GM23248 (cell line): ENCODE measurements around the gene GCNA. TPM values are rescaled to one million over a fixed set of nuclear protein-coding genes. Genes with fewer than 3 reads are reported as not detected.
"Not testable (repeated sequence)": the region's sequence is repeated elsewhere in the genome, so short reads cannot be mapped to it uniquely, and the experiment has no call there.

Experiments
- DNase-seq: peaks from one replicate; pipeline ENCODE4 v3.0.0-alpha.2; 2015
- H2AFZ ChIP-seq: fragments of 200-600 bp; sonication (generic); 2 replicates; pipeline ENCODE4 v1.6.1; 2016; ENCODE audit warnings: antibody characterized with exemption
- H3F3A ChIP-seq: fragments of 200-600 bp; sonication (generic); 2 replicates; pipeline ENCODE4 v1.6.1; 2016; ENCODE audit warnings: mild to moderate bottlenecking, antibody characterized with exemption, mixed run types; ENCODE audit not compliant: insufficient read depth
- H3K27ac ChIP-seq: fragments of 200-600 bp; sonication (generic); 2 replicates; pipeline ENCODE4 v1.5.1; 2016; ENCODE audit warnings: mild to moderate bottlenecking
- H3K27me3 ChIP-seq: fragments of 200-600 bp; sonication (generic); replicated peaks from 2 replicates; pipeline ENCODE4 v1.6.1; 2016; ENCODE audit warnings: mild to moderate bottlenecking; ENCODE audit not compliant: insufficient read depth
- H3K36me3 ChIP-seq: fragments of 200-600 bp; sonication (generic); 2 replicates; pipeline ENCODE4 v1.6.1; 2016; ENCODE audit warnings: low read depth, mild to moderate bottlenecking
- H3K4me1 ChIP-seq: fragments of 200-600 bp; sonication (generic); 2 replicates; pipeline ENCODE4 v1.6.1; 2016; ENCODE audit warnings: mild to moderate bottlenecking; ENCODE audit not compliant: insufficient read depth
- H3K4me2 ChIP-seq: fragments of 200-600 bp; sonication (generic); one replicate; pipeline ENCODE4 v1.6.1; 2016; ENCODE audit warnings: mild to moderate bottlenecking; ENCODE audit not compliant: unreplicated experiment
- H3K4me3 ChIP-seq: fragments of 200-600 bp; sonication (generic); 2 replicates; pipeline ENCODE4 v1.5.1; 2016; ENCODE audit warnings: mild to moderate bottlenecking
- H3K79me2 ChIP-seq: fragments of 200-600 bp; sonication (generic); 2 replicates; pipeline ENCODE4 v1.6.1; 2016; ENCODE audit warnings: mild to moderate bottlenecking; ENCODE audit not compliant: insufficient read depth
- H3K9ac ChIP-seq: fragments of 200-600 bp; sonication (generic); 2 replicates; pipeline ENCODE4 v1.6.1; 2016; ENCODE audit warnings: mild to moderate bottlenecking
- H3K9me2 ChIP-seq: fragments of 200-600 bp; sonication (generic); 2 replicates; pipeline ENCODE4 v1.6.1; 2016; ENCODE audit warnings: mixed run types, mild to moderate bottlenecking, moderate library complexity; ENCODE audit not compliant: insufficient read depth
- H3K9me3 ChIP-seq: fragments of 200-600 bp; sonication (generic); one replicate; pipeline ENCODE4 v1.6.1; 2017; ENCODE audit warnings: low read depth
- H4K20me1 ChIP-seq: fragments of 200-600 bp; sonication (generic); 2 replicates; pipeline ENCODE4 v1.6.0; 2016; ENCODE audit not compliant: insufficient read depth
- EZH2 ChIP-seq: fragments of 200-600 bp; sonication (generic); IDR thresholded peaks from 2 replicates; pipeline ENCODE4 v1.6.1; 2018; ENCODE audit warnings: antibody characterized with exemption, mild to moderate bottlenecking; ENCODE audit not compliant: insufficient read depth, poor library complexity, severe bottlenecking
- EZH2phosphoT487 ChIP-seq: fragments of 200-600 bp; sonication (generic); IDR thresholded peaks from 2 replicates; pipeline ENCODE4 v1.6.1; 2018; ENCODE audit warnings: antibody characterized with exemption, moderate library complexity, mild to moderate bottlenecking, low read depth; ENCODE audit not compliant: insufficient read depth
- WGBS, 2 experiments: methylation state at CpG; one replicate each; pipeline ENCODE4 v1.1.6; 2015 to 2017; ENCODE audit warnings: low lambda C conversion rate in 2 of 2, low coverage in 1 of 2; ENCODE audit errors: missing lambda C conversion rate in 2 of 2; 5-methylcytosine and 5-hydroxymethylcytosine counted together
- in situ Hi-C: fragments of 300-500 bp; cut with MboI; formaldehyde crosslinking; loops from 2 replicates; pipeline ENCODE4 v1.15.0; 2020
- polyA plus RNA-seq: library from polyadenylated mRNA; unstranded; fragments of >200 nt; fragmentation: Nextera tagmentation; extraction: Ambion mirVana; gene quantifications from 2 replicates; pipeline ENCODE4 v1.2.1, GENCODE V29; 2016
- total RNA-seq: library from RNA; depleted of rRNA; stranded (reverse); fragments of >200 nt; shearing (Covaris generic); gene quantifications from 2 replicates; pipeline ENCODE4 v1.2.3, GENCODE V29; 2014

Gene GCNA
- total and polyA plus RNA-seq, 2 experiments from 2014 or later: 1.5 to 2.2 TPM

DNA sequence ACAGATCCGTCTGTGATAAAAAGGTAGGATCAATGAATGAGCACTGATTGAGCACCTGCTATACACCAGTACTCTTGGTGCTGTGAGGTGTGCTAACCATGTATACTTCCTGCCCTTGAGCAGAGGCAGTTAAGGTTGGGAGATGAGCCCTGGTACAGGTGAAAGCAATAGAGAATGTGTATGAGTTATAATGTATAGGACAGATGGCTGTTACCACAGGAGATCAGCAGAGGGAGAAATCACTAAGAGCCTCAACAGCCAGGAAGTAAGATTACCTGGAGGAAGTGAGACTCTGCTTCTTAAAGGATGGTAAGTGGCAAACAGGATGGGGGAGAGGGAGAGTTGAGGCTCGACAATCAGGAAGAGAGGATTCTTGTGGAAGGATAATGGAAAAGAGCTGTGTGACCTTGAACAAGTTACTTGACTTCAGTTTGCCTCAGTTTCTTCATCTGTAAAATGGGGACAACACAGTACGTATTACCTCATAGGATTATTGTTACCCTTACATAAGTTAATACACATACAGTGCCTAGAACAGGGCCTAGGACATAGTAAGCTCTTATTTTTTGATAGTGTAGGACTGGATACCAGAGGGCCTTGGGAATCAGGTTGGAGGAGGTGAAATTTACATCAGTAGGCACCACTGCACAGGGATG, 31.0 kb downstream of the GCNA start:
- H3F3A ChIP-seq: peaks cover 8% of the 10 kb centered on the region
- no peak for DNase-seq
- H3K27ac ChIP-seq: no peak overlapping the region
- H3K36me3 ChIP-seq: peaks cover 38% of the 10 kb centered on the region
- no peaks in the 10 kb centered on the region for H3K9me3 ChIP-seq
- WGBS, 2 experiments: 95 to 98% methylated on average over 2 to 3 of the region's 3 CpGs
- TF ChIP-seq EZH2phosphoT487 (no peak), EZH2 (no peak)
- H3K9ac ChIP-seq: no peak overlapping the region
- H3K27me3 ChIP-seq: no peaks in the 10 kb centered on the region
- H3K4me2 ChIP-seq: no peak overlapping the region
- in situ Hi-C loops: no loop called here
- no peak overlapping the region for H3K4me3 ChIP-seq
- no peaks in the 10 kb centered on the region for H4K20me1 ChIP-seq
- H2AFZ ChIP-seq: no peak overlapping the region
- H3K79me2 ChIP-seq: peaks cover 11% of the 10 kb centered on the region; the same call in 1 of the 2 replicates
- H3K4me1 ChIP-seq: no peaks in the 10 kb centered on the region
- no peaks in the 10 kb centered on the region for H3K9me2 ChIP-seq

DNA sequence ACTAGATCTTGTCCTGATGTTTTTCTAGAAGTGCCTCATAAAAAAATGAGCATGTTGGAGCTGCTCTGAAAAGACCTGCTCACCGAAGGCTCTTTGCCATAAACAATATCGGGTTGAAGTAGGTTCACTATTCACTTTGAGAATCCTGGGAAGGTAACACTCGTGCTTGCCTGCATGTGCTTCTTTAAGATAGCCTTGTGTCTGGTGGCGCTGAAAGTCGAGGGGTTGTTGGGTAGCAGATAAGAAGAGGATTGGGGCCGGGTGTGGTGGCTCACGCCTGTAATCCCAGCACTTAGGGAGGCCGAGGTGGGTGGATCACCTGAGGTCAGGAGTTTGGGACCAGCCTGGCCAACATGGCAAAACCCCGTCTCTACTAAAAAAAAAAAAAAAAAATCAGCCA, 33.5 kb downstream of the GCNA start:
- Histone ChIP-seq H3K36me3 (peaks cover 22% of the 10 kb centered on the region; the same call in 1 of the 2 replicates), H3K79me2 (peaks cover 11% of the 10 kb centered on the region; the same call in 1 of the 2 replicates)
- H3K9ac ChIP-seq, H3F3A ChIP-seq, DNase-seq, H3K9me2 ChIP-seq, H3K4me3 ChIP-seq, H3K27me3 ChIP-seq, in situ Hi-C loops, H3K4me2 ChIP-seq, H3K9me3 ChIP-seq, H3K27ac ChIP-seq, H2AFZ ChIP-seq, H4K20me1 ChIP-seq, H3K4me1 ChIP-seq: not testable (repeated sequence)
- 98 to 100% methylated on average over 4 to 9 of the region's 9 CpGs for WGBS, 2 experiments

DNA sequence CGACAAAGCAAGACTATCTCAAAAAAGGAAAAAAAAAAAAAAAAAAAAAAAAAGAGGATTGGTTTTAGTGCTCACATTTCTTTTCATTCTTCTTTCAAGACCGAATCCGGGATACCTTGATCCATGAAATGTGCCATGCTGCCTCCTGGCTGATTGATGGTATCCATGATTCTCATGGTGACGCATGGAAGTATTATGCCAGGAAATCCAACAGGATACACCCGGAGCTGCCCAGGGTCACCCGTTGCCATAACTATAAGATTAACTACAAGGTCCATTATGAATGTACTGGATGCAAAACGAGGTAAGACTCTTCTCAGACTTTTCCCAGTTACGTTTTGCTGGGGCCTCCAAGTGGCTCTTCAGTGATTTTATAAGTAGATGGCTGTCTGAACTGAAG, 34.0 kb downstream of the GCNA start:
- Histone ChIP-seq H4K20me1 (no peaks in the 10 kb centered on the region), H3K9me3 (no peaks in the 10 kb centered on the region), H2AFZ (no peak overlapping the region), H3K4me3 (no peak overlapping the region), H3K4me1 (no peaks in the 10 kb centered on the region), H3K27me3 (no peaks in the 10 kb centered on the region), H3K27ac (no peak overlapping the region), H3K36me3 (peaks cover 22% of the 10 kb centered on the region; the same call in 1 of the 2 replicates), H3K9me2 (no peaks in the 10 kb centered on the region), H3K4me2 (no peak overlapping the region), H3F3A (no peaks in the 10 kb centered on the region), H3K79me2 (peaks cover 7% of the 10 kb centered on the region; the same call in 1 of the 2 replicates), H3K9ac (no peak overlapping the region)
- TF ChIP-seq EZH2phosphoT487 (no peak), EZH2 (no peak)
- no peak for DNase-seq
- in situ Hi-C loops: no loop called here
- WGBS, 2 experiments: 87 to 100% methylated on average over 2 to 8 of the region's 8 CpGs

DNA sequence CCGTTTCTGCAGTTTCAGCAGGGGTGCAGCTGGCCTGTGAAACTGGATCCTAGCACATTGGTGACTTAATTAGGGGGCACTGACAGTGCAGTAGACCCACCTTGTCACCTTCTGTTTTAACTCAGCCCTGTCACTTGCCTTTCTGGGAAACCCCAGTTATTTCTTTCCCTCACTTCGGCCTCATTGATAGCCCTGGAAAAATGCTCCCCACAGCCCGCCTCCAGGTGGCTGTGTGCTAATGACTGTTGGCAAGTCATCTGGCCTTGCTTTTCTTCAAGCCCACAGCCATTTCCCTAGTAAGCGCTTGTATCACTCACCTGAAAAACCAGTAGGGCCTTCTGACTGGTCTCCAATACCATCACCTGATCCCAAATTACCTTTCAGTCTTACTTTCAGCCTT, 36.8 kb downstream of the GCNA start:
- Histone ChIP-seq H3K4me2 (no peak overlapping the region), H3K79me2 (no peaks in the 10 kb centered on the region), H3K4me3 (no peak overlapping the region), H3K36me3 (peaks cover 6% of the 10 kb centered on the region; the same call in 1 of the 2 replicates), H4K20me1 (no peaks in the 10 kb centered on the region), H3K4me1 (no peaks in the 10 kb centered on the region), H3F3A (no peaks in the 10 kb centered on the region), H3K27me3 (no peaks in the 10 kb centered on the region), H3K9me3 (no peaks in the 10 kb centered on the region), H2AFZ (no peak overlapping the region), H3K9ac (no peak overlapping the region), H3K9me2 (no peaks in the 10 kb centered on the region), H3K27ac (no peak overlapping the region)
- TF ChIP-seq EZH2: no peak
- no peak for TF ChIP-seq EZH2phosphoT487
- no peak for DNase-seq
- in situ Hi-C loops: no loop called here
- WGBS, 2 experiments: 97 to 100% methylated on average over 3 to 4 of the region's 4 CpGs
